Dendritic cell treated with granulocyte-macrophage colony-stimulating factor and Interleukin-4, amounts not matched to agents 40 ng/mL and 50 ng/mL, for 4 days (primary cell): Measurements from ENCODE around the gene KLHDC4.
"Not testable (repeated sequence)": the region's sequence is repeated elsewhere in the genome, so short reads cannot be mapped to it uniquely, and the experiment has no call there.

Experiments
- H3K27ac Mint-ChIP-seq: one replicate; pipeline ENCODE4 v1.8.0; 2022; ENCODE audit warnings: mild to moderate bottlenecking, mixed read lengths
- H3K27me3 Mint-ChIP-seq: one replicate; pipeline ENCODE4 v1.8.0; 2022; ENCODE audit warnings: mild to moderate bottlenecking, mixed read lengths
- H3K36me3 Mint-ChIP-seq: one replicate; pipeline ENCODE4 v1.8.0; 2022; ENCODE audit warnings: low read depth, mixed read lengths
- H3K4me1 Mint-ChIP-seq: one replicate; pipeline ENCODE4 v1.8.0; 2022; ENCODE audit warnings: low read depth, mixed read lengths
- H3K4me3 Mint-ChIP-seq: one replicate; pipeline ENCODE4 v1.8.0; 2022; ENCODE audit warnings: mild to moderate bottlenecking, moderate library complexity, mixed read lengths
- H3K9me3 Mint-ChIP-seq: one replicate; pipeline ENCODE4 v1.8.0; 2022; ENCODE audit warnings: mixed read lengths
- intact Hi-C: fragments of 100-400 bp; cut with micrococcal nuclease; formaldehyde crosslinking; loops from one replicate; pipeline ENCODE4 v1.15.0; 2022

The KLHDC4 gene

DNA sequence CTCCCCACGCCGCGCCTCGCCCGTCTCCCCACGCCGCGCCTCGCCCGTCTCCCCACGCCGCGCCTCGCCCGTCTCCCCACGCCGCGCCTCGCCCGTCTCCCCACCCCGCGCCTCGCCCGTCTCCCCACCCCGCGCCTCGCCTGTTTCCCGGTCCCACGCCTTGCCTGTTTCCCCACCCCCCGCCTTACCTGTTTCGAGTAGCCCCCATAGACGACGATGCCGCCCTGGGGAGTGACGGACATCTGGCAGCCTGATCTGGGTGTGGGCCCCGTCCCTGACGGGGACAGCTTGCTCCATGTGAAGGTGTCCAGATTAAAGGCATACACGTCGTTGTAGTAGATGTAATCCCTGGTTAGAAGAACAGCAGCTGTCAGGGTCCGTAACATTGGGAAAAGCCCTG, 39.2 kb downstream of the KLHDC4 start:
- H3K27ac Mint-ChIP-seq, H3K27me3 Mint-ChIP-seq, H3K4me1 Mint-ChIP-seq, H3K4me3 Mint-ChIP-seq, H3K9me3 Mint-ChIP-seq, intact Hi-C loops: not testable (repeated sequence)
- H3K36me3 Mint-ChIP-seq: peaks cover 89% of the 10 kb centered on the region

DNA sequence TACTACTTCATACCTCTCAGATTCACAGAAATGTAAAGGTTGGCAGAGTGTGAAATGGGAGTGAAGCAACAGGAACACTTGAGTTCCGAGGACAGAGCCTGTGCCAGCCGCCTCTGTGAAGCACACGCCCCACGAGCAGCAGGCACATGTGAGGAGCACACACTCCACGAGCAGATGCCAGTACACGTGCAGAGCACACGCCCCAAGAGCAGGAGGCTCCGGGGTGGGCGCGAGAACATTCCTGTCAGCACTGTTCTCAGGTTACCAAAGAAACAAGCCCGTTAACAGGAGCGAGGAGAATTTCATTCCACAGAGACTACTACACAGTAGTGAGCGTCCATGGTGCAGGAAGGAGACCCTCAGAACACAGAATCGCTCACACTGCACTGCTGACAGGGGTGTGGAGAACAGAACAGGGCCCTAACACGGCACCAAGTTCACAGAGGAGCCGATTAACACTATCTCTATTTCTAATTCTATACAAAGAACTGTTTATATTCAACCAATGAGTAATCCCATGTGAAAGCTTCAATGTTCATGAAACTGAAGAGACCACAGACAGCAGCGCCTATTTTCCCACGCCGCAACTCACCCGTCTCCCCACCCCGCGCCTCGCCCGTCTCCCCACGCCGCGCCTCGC, 40.1 kb downstream of the KLHDC4 start:
- intact Hi-C loops: no loop called here
- no peaks in the 10 kb centered on the region for H3K27me3 Mint-ChIP-seq
- peaks cover 8% of the 10 kb centered on the region for H3K4me1 Mint-ChIP-seq
- H3K27ac Mint-ChIP-seq: no peak overlapping the region
- H3K9me3 Mint-ChIP-seq: no peaks in the 10 kb centered on the region
- H3K36me3 Mint-ChIP-seq: peaks cover 89% of the 10 kb centered on the region
- H3K4me3 Mint-ChIP-seq: no peak overlapping the region

DNA sequence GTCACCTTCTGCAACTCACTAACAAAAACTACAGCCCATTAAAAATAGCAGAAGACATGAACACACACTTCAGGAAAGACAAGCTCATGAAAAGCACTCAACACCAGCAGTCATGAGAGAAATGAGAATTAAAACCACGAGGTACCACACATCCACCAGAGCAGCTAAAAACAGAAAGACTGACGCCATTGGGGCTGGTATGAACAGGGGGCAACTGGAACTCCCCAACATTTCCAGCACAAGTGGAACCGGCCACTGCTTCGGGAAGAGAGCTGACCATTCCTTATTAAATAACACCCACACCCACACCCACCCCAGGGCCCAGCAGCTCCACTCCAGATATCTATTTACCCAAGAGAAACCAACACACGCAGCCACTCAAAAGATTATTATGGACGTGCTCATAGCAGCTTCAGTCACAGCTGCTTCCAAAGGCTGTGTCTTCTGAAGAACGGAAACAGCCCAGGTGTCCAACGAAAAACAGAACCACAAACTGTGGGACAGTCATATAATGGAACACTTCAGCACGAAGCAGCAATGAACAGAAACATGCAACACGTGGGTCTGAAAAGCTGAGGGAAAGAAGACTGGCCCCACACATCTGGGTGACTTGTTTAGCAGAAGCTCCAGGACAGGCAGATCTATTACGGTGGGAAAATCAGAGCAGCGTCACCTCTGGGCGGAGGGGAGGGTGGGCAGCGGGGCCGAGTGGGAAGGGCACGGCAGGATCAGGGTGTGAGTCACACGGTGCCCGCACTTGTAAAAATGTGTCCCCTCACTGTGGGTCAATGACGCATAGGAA, 41.1 kb downstream of the KLHDC4 start:
- Mint-ChIP-seq H3K9me3 (no peaks in the 10 kb centered on the region), H3K27ac (no peak overlapping the region), H3K36me3 (peaks cover 89% of the 10 kb centered on the region), H3K27me3 (no peaks in the 10 kb centered on the region), H3K4me3 (no peak overlapping the region), H3K4me1 (peaks cover 8% of the 10 kb centered on the region)
- intact Hi-C loops: no loop called here

DNA sequence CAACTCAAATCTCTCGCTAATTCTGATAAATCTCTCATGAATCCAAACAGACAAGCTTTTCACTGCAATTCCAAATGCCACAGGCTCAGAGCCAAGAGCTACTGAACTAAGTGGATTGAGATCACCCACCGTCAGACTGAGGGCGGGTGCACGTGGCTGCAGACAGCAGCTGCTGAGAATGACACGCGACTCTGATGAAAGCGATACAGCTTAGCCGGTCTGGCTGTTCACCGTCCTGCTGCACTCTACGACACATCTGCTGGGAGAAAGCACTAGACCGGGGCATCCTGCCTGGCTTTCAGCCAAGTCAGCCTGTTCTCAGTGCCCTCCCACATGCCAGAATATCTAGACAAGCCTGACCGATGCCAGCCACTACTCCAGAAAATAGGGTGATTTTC, 42.6 kb downstream of the KLHDC4 start:
- Mint-ChIP-seq H3K36me3 (peaks cover 95% of the 10 kb centered on the region), H3K4me3 (no peak overlapping the region), H3K27me3 (no peaks in the 10 kb centered on the region), H3K9me3 (no peaks in the 10 kb centered on the region), H3K4me1 (peaks cover 8% of the 10 kb centered on the region), H3K27ac (no peak overlapping the region)
- intact Hi-C loops: no loop called here

DNA sequence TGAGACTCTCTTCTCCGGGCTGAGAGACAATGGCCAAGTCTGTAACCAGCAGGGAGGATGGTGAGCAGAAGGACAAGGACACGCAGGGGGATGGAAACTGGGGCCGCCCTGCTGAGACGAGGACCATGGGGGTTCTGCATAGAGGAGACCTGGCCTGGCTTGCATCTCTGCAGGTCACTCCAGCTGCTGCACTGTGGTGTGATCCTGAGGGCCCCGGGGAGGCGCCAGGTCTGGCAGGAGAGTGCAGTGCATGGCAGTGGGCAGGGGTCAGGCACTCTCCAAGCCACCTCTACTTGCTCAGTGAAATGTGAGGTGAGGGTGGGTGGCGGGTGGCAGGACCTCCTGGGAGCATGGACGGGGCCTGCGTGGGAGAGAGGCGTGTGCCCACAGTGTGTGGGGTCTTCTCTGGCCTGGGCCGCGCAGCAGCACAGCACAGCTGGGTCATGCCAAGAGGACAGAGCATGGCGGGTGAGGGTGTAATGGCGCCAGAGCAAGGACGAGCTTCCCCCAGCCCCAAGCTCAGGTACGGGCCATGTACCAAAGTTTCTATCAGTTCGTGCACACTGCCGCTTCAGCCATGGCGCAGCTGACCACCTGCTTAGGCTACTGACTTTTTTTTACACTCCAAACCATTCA, 43.1 kb downstream of the KLHDC4 start:
- no peaks in the 10 kb centered on the region for H3K9me3 Mint-ChIP-seq
- peaks cover 97% of the 10 kb centered on the region for H3K36me3 Mint-ChIP-seq
- H3K4me1 Mint-ChIP-seq: peaks cover 5% of the 10 kb centered on the region
- no peak overlapping the region for H3K4me3 Mint-ChIP-seq
- no peaks in the 10 kb centered on the region for H3K27me3 Mint-ChIP-seq
- intact Hi-C loops: no loop called here
- no peak overlapping the region for H3K27ac Mint-ChIP-seq

DNA sequence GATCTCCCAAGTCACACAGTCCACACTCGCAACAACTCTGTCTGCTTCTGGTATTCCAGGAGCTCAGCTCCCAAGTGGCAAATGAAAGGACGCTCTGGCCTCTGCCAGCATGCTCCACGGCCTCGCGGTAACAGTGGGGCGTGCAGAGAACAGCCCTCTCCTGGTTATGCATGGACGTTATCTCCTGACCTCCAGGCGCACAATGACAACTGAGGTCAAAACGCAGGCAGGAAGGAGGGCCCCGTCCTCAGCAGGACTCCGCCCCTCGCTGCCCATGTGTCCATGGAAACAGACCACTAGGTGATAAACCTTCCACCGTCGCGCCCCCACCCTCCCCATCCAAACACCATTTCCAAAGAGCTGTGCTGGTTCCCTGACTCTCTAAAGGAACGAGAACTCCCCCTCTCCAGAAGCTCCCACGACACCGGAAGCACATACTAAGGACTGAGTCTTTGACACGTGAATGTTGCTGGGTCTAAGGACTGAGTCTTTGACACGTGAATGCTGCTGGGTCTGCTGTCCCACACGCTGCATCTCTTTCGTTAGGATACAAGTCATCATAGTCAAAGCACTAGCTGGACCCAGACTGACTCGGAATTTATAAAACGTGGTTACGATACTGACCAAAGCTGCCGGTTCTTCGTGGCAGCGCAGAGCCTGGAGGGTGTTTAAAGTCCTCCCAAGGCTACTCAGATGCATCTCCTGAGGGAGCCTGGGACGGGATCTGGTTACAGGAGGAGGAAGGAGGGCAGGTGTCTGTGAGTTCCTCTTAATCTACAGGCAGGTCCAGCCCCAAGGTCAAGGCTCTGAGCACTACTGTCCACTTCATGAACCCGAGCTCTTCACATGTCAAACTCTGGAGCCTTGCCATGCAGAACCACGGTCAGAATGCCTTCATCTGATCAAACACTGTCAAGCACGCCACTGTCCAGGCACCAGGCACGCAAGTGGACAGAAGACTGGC, 43.9 kb downstream of the KLHDC4 start:
- intact Hi-C loops: no loop called here
- H3K4me3 Mint-ChIP-seq: no peak overlapping the region
- H3K36me3 Mint-ChIP-seq: peaks cover 94% of the 10 kb centered on the region
- H3K27ac Mint-ChIP-seq: no peak overlapping the region
- no peaks in the 10 kb centered on the region for H3K9me3 Mint-ChIP-seq
- H3K27me3 Mint-ChIP-seq: no peaks in the 10 kb centered on the region
- H3K4me1 Mint-ChIP-seq: no peaks in the 10 kb centered on the region

DNA sequence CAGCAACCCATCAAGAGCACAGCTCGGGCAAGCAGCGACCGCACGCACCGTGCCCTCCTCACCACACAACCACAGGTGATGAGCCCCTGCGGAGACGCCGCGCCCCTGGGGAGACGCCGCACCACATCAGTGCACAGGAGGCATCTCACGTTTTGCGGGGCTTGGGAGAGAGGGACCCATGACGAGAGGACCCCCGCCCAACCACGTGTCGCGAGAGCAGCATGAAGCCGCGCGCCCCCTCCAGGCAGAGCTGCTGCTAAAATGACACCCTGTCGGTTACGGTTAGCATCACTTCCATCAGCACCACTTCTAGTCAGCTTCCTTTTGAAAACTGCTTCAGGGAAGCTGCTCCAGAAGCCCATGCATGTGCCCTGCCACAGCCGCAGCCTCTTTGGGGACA, 45.3 kb downstream of the KLHDC4 start:
- intact Hi-C loops: no loop called here
- H3K4me1 Mint-ChIP-seq: no peaks in the 10 kb centered on the region
- no peak overlapping the region for H3K27ac Mint-ChIP-seq
- peaks cover 97% of the 10 kb centered on the region for H3K36me3 Mint-ChIP-seq
- no peaks in the 10 kb centered on the region for H3K9me3 Mint-ChIP-seq
- H3K27me3 Mint-ChIP-seq: no peaks in the 10 kb centered on the region
- H3K4me3 Mint-ChIP-seq: no peak overlapping the region

DNA sequence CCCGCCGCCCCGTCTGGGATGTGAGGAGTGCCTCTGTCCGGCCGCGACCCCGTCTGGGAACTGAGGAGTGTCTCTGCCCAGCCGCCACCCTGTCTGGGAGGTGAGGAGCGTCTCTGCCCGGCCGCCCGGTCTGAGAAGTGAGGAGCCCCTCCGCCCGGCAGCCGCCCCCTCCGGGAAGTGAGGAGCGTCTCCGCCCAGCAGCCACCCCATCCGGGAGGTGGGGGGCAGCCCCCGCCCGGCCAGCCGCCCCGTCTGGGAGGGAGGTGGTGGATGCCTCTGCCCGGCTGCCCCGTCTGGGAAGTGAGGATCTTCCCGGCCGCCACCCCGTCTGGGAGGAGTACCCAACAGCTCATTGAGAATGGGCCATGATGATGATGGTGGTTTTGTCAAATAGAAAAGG, 47.0 kb downstream of the KLHDC4 start:
- H3K4me3 Mint-ChIP-seq, H3K27me3 Mint-ChIP-seq, H3K9me3 Mint-ChIP-seq, intact Hi-C loops, H3K27ac Mint-ChIP-seq, H3K4me1 Mint-ChIP-seq: not testable (repeated sequence)
- peaks cover 97% of the 10 kb centered on the region for H3K36me3 Mint-ChIP-seq

DNA sequence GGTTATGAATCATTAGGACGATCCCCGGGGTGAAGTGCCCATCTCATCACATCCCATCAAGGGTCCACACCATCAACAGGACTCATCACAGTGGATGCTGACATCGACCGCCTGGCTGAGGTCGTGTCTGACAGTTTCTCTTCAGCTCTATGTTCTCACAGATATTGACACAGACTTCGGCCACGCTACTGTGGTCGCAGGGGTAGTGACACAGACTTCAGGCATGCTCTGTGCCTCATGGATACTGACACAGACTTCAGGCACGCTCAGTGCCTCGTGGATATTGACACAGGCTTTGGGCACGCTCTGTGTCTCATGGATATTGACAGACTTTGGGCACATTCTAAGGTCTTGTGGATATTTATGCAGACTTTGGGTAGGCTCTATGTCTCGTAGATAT, 50.1 kb downstream of the KLHDC4 start:
- H3K4me3 Mint-ChIP-seq: no peak overlapping the region
- peaks cover 97% of the 10 kb centered on the region for H3K36me3 Mint-ChIP-seq
- H3K27me3 Mint-ChIP-seq: no peaks in the 10 kb centered on the region
- H3K27ac Mint-ChIP-seq: no peak overlapping the region
- H3K9me3 Mint-ChIP-seq: no peaks in the 10 kb centered on the region
- H3K4me1 Mint-ChIP-seq: no peaks in the 10 kb centered on the region
- intact Hi-C loops: no loop called here

DNA sequence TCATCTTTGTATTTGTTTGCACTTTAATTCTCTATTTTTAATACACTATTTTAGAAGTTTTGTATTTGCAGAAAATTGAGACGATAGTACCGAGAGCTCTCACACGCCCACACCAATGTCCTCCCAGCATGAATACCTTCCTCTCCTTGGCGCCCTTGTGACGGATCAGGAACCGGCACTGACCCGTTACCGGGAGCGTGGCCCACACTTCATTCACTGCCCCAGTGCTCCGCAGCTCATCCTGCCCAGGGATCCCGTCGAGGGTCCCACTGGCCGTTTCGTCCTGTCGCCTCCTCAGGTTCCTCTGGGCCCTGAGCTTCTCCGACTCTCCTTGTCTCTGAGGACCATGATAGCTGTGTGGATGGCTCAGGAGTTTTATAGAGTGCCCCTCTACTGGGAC, 50.6 kb downstream of the KLHDC4 start:
- H3K4me1 Mint-ChIP-seq: no peaks in the 10 kb centered on the region
- no peak overlapping the region for H3K27ac Mint-ChIP-seq
- H3K9me3 Mint-ChIP-seq: no peaks in the 10 kb centered on the region
- H3K36me3 Mint-ChIP-seq: peaks cover 97% of the 10 kb centered on the region
- H3K27me3 Mint-ChIP-seq: no peaks in the 10 kb centered on the region
- intact Hi-C loops: no loop called here
- H3K4me3 Mint-ChIP-seq: no peak overlapping the region

DNA sequence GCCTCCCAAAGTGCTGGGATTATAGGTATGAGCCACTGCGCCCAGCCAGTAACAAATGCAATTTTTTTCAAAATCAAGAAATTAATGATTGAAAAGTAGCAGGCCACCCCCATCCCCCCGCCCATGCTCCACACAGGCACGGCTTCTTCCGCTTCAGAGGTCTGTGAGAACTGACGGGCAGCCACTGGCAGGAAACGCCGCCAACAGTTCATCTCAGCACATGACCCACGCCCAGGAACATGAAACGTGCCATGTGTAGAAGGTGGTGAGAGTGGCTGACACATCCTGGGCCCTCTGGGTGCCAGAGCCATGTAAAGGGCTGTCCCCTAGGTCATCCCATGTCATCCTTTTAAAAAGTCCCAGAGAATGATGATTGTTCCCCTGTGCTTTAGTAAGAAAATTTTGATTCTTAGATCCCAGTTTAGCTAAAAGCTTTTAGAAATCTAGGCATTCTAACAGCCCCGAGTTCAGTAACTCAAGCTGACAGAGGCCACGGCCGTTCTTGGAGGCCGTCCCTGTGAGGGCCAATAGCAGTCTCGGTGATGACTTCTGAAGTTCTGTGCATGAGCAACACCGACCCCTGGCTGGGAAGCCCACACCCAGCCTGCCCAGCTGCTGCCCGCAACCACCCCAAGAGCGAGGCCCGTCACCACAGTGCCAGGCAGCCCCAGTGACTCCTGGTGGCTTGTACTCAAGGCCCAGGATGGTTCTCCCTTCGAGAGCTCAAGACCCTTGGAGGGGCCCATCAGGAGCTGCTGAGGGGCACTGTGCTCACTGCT, 52.1 kb downstream of the KLHDC4 start:
- intact Hi-C loops: no loop called here
- no peaks in the 10 kb centered on the region for H3K27me3 Mint-ChIP-seq
- H3K27ac Mint-ChIP-seq: no peak overlapping the region
- no peaks in the 10 kb centered on the region for H3K9me3 Mint-ChIP-seq
- H3K4me1 Mint-ChIP-seq: no peaks in the 10 kb centered on the region
- H3K4me3 Mint-ChIP-seq: no peak overlapping the region
- H3K36me3 Mint-ChIP-seq: peaks cover 97% of the 10 kb centered on the region

DNA sequence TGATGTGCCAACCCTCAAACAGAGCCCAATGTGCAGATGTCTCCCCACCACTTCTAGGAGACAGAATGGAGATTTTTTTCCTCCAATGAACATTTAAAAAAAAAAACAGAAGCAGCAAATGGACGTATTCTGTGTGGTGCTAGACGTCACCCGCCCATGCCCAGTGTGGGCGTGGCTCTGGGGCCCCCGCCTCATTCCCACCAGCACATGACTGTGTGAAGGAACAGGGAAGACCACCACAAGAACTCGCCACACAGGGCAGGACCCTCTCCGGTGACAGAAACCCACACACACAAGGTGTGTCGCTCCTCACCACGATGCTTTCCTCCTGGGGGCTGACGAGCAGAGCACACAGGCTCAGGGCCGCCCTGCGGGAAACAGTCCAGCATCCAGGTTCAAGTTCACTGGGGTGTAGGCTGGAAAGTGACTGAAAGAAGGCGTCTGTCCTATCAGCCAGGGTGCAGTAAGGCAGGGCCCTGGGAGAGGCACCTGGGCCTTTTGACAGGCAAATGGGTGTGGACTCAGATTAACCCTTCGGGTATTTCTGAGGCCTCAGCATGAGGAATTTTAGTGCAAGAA, 53.5 kb downstream of the KLHDC4 start:
- intact Hi-C loops: no loop called here
- Mint-ChIP-seq H3K4me1 (no peaks in the 10 kb centered on the region), H3K27me3 (no peaks in the 10 kb centered on the region), H3K27ac (no peak overlapping the region), H3K36me3 (peaks cover 99% of the 10 kb centered on the region), H3K4me3 (no peak overlapping the region), H3K9me3 (no peaks in the 10 kb centered on the region)

DNA sequence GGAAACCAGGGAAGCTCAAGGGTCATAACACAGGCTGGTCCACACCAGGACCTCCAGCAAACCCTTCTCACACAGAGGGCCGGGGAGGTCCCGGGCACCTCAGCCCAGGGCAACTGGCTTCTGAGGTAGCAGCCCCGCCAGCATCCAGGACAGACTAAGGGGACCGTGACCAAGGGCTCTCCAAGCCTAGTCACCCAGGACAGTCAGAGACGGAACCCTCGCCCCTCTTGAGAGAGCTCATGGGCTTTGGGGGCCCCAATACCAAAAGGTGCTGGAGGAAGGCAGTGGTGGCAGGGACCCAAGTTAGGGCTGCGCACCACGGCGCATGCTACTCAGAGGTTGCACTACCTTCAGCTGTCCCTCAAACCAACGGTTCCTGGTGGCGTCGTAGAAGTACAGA, 54.9 kb downstream of the KLHDC4 start:
- Mint-ChIP-seq H3K27me3 (no peaks in the 10 kb centered on the region), H3K4me1 (no peaks in the 10 kb centered on the region), H3K36me3 (peaks cover 96% of the 10 kb centered on the region), H3K27ac (no peak overlapping the region), H3K4me3 (no peak overlapping the region), H3K9me3 (no peaks in the 10 kb centered on the region)
- intact Hi-C loops: no loop called here
